B cell (primary cell): ENCODE data around the gene RCOR3. TPM values are rescaled to one million over a fixed set of nuclear protein-coding genes. Genes with fewer than 3 reads are reported as not detected.

ENCODE experiments used
- ATAC-seq: fragments of 200-7000 bp; cut with Tn5 transposase; one replicate; pipeline ENCODE4 v1.10.0; 2021; ENCODE audit warnings: low read depth, mild to moderate bottlenecking, moderate number of reproducible peaks, moderate library complexity
- CTCF ChIA-PET: fragments of 350-600 bp; sonication (Branson Sonifier 250); formaldehyde crosslinking; loops from one replicate; lab custom pipeline; 2021; ENCODE audit warnings: antibody characterized with exemption, inconsistent platforms; lab: Charles Lee
- POLR2A ChIA-PET: fragments of 350-600 bp; sonication (Branson Sonifier 250); formaldehyde crosslinking; loops from one replicate; lab custom pipeline; 2021; ENCODE audit warnings: antibody characterized with exemption; lab: Charles Lee
- DNase-seq: peaks from one replicate; pipeline ENCODE4 v3.0.0; 2013
- H2AFZ ChIP-seq: 2 replicates; pipeline ENCODE4 v1.6.1; 2012; ENCODE audit warnings: mild to moderate bottlenecking, low read depth, low read length; ENCODE audit not compliant: insufficient read depth, poor library complexity, severe bottlenecking
- H3K27ac ChIP-seq, 2 donors: 1 replicate in 1 of 2; 2 replicates in 1 of 2; pipeline ENCODE4 v1.5.1; 2012 to 2013; ENCODE audit warnings: low read length in 2 of 2, mild to moderate bottlenecking in 2 of 2, moderate library complexity in 1 of 2
- H3K27me3 ChIP-seq, 4 experiments: fragments of 200-600 bp in 1 of 4; sonication (generic) in 1 of 4; replicated peaks in 1 of 4; 1 replicate in 2 of 4; 2 replicates in 2 of 4; pipeline versions ENCODE4 v1.6.1 to v1.7.0; 2013 to 2016; ENCODE audit warnings: low read length in 3 of 4, mild to moderate bottlenecking in 2 of 4, mixed read lengths in 1 of 4, moderate library complexity in 1 of 4; ENCODE audit not compliant: insufficient read depth in 4 of 4, control insufficient read depth in 3 of 4; ENCODE audit errors: control extremely low read depth in 1 of 4
- H3K36me3 ChIP-seq, 2 experiments: replicated peaks in 1 of 2; 1 replicate in 1 of 2; 2 replicates in 1 of 2; pipeline versions ENCODE4 v1.6.1 to v1.7.1; 2013; ENCODE audit warnings: low read length in 1 of 2; ENCODE audit not compliant: insufficient read depth in 2 of 2, control insufficient read depth in 1 of 2; ENCODE audit errors: control extremely low read depth in 1 of 2, extremely low read depth in 1 of 2
- H3K4me1 ChIP-seq, 2 donors: fragments of 200-600 bp in 1 of 2; sonication (generic) in 1 of 2; 1 replicate in 1 of 2; 2 replicates in 1 of 2; pipeline versions ENCODE4 v1.5.1 to v1.6.1; 2013 to 2017; ENCODE audit warnings: low read length in 2 of 2; ENCODE audit not compliant: control insufficient read depth in 2 of 2, insufficient read depth in 2 of 2
- H3K4me2 ChIP-seq: replicated peaks from 2 replicates; pipeline ENCODE3; 2012; ENCODE audit warnings: mild to moderate bottlenecking, low read depth, low read length; ENCODE audit not compliant: poor library complexity, severe bottlenecking
- H3K4me3 ChIP-seq, 5 experiments: fragments of 200-600 bp in 1 of 5; sonication (generic) in 1 of 5; 1 replicate in 3 of 5; 2 replicates in 2 of 5; pipeline versions ENCODE4 v1.5.1 to v1.7.0; 2011 to 2016; ENCODE audit warnings: low read length in 4 of 5, mild to moderate bottlenecking in 4 of 5, low read depth in 2 of 5, control low read depth in 1 of 5, moderate library complexity in 1 of 5; ENCODE audit not compliant: insufficient read depth in 1 of 5; ENCODE audit errors: control extremely low read depth in 1 of 5, extremely low read depth in 1 of 5
- H3K79me2 ChIP-seq: fragments of 200-600 bp; sonication (generic); one replicate; pipeline ENCODE4 v1.6.0; 2016; ENCODE audit warnings: low read length; ENCODE audit not compliant: control insufficient read depth, insufficient read depth
- H3K9ac ChIP-seq: fragments of 200-600 bp; sonication (generic); 2 replicates; pipeline ENCODE4 v1.6.1; 2017; ENCODE audit warnings: mild to moderate bottlenecking, low read length, moderate library complexity
- H3K9me3 ChIP-seq, 3 donors: one replicate each; pipeline versions ENCODE4 v1.6.1 to v1.7.1; 2013; ENCODE audit warnings: low read length in 2 of 3; ENCODE audit not compliant: control insufficient read depth in 2 of 3, insufficient read depth in 1 of 3; ENCODE audit errors: control extremely low read depth in 1 of 3
- H4K20me1 ChIP-seq: 2 replicates; pipeline ENCODE4 v1.6.0; 2012; ENCODE audit warnings: mild to moderate bottlenecking, low read length; ENCODE audit not compliant: insufficient read depth, control insufficient read depth, poor library complexity, severe bottlenecking
- H3K27ac Mint-ChIP-seq: one replicate; pipeline ENCODE4 v1.8.0; 2021; ENCODE audit warnings: mixed read lengths
- H3K27me3 Mint-ChIP-seq: one replicate; pipeline ENCODE4 v1.8.0; 2021; ENCODE audit warnings: mixed read lengths
- H3K4me1 Mint-ChIP-seq: one replicate; pipeline ENCODE4 v1.8.0; 2021; ENCODE audit warnings: mixed read lengths
- H3K4me3 Mint-ChIP-seq: one replicate; pipeline ENCODE4 v1.8.0; 2021; ENCODE audit warnings: mixed read lengths
- H3K9me3 Mint-ChIP-seq: one replicate; pipeline ENCODE4 v1.8.0; 2022; ENCODE audit warnings: mixed read lengths; ENCODE audit not compliant: insufficient read depth
- CTCF ChIP-seq: fragments of 200-600 bp; IDR thresholded peaks from one replicate; pipeline ENCODE4 v1.8.0; 2022; ENCODE audit warnings: antibody characterized with exemption, mild to moderate bottlenecking
- EZH2 ChIP-seq: IDR thresholded peaks from 2 replicates; pipeline ENCODE4 v1.6.1; 2012; ENCODE audit warnings: borderline replicate concordance, low read depth, mild to moderate bottlenecking, moderate library complexity, low read length; ENCODE audit not compliant: insufficient read depth, poor library complexity, severe bottlenecking
- whole genome bisulfite sequencing: methylation state at CpG from one replicate; pipeline ENCODE4 v1.1.5; 2013; ENCODE audit warnings: missing lambda C conversion rate; ENCODE audit not compliant: insufficient coverage; 5-methylcytosine and 5-hydroxymethylcytosine counted together
- intact Hi-C: fragments of 100-400 bp; cut with micrococcal nuclease; formaldehyde crosslinking; loops from one replicate; pipeline ENCODE4 v1.10.0; 2022
- polyA plus RNA-seq: library from polyadenylated mRNA; depleted of rRNA; stranded (reverse); fragments of >200 nt; gene quantifications from 2 replicates; pipeline ENCODE4 v1.2.3, GENCODE V29; 2012
- total RNA-seq, 2 donors: library from RNA; stranded (reverse); fragments of 120-200 nt in 1 of 2; gene quantifications; 1 replicate in 1 of 2; 2 replicates in 1 of 2; pipeline versions ENCODE4 v1.2.3 to v1.2.4, GENCODE V29; 2013 to 2022

Gene RCOR3
- total and polyA plus RNA-seq, 2 donors (not counting 1 experiment from before 2014, with no cell fraction given): 42.7 to 120 TPM

DNA sequence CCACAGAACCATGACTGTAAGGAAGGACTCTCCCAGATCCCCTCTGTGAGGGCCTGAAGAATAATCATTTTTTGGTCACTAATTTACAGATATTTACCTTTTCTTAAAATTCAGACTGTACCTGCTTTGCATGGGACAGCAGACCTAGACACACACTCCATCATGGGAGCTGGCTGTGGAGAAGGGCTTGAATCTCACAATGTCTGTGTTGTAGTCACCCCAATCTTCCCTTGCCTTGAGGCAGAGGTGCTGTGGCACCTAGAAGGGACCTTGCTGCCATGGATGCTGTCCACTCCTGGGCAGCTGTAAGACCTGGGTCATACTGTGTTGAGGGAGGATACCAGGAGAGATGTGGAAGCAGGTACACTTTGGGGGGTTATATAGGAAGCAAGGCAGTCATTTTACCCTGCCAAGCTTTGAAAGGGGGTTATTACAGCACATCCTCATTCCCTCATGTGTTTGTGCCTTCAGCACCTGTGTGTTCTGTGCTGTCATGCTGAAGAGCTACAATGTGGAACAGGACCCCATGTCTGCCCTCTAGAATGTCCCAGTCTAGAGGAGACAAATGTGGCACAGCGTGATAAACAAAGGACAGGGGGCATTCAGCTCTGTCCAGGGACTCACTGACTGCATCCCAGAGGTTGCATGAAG is 94.5 kb downstream of the RCOR3 start:
- Mint-ChIP-seq H3K27ac (peak overlapping the region; percentile 91), H3K27me3 (no peaks in the 10 kb centered on the region), H3K9me3 (no peaks in the 10 kb centered on the region), H3K4me3 (peak overlapping the region; percentile 81), H3K4me1 (peaks cover 63% of the 10 kb centered on the region)
- ChIA-PET POLR2A (interaction anchor here (0.8 kb wide), 1 partner anchor 26 kb away, joined by 3 read pairs; no protein-coding TSS in a partner anchor), CTCF (interaction anchor here (0.6 to 6.0 kb wide), 12 partner anchors 10 to 124 kb away, joined by 3 to 88 read pairs (median 4); no protein-coding TSS in a partner anchor)
- H3K27me3 ChIP-seq: no peaks in the 10 kb centered on the region
- WGBS: 0% methylated on average over 1 of the region's 1 CpG
- intact Hi-C loops: loop anchor here (1.0 kb wide), 1 partner anchor 30 kb away; no protein-coding TSS in a partner anchor
- H3K4me3 ChIP-seq: peak overlapping the region in 2 of 5 experiments; percentile 28 to 55
- peak overlapping the region; percentile 23 to 75 for H3K27ac ChIP-seq
- DNase-seq (peak; percentile 21), ATAC-seq (peak; percentile 26)
- H3K9ac ChIP-seq: peak overlapping the region; percentile 41
- peaks cover 84% of the 10 kb centered on the region for H4K20me1 ChIP-seq
- peaks cover 13 to 42% of the 10 kb centered on the region in 2 experiments for H3K36me3 ChIP-seq
- H3K9me3 ChIP-seq: peaks cover 0 to 7% (median 0%) of the 10 kb centered on the region in 3 donors
- no peak for TF ChIP-seq CTCF
- TF ChIP-seq EZH2: no peak
- H3K4me1 ChIP-seq: peaks cover 53 to 54% of the 10 kb centered on the region in 2 donors
- H3K4me2 ChIP-seq: peak overlapping the region; percentile 66
- H2AFZ ChIP-seq: no peak overlapping the region
- H3K79me2 ChIP-seq: peaks cover 80% of the 10 kb centered on the region

DNA sequence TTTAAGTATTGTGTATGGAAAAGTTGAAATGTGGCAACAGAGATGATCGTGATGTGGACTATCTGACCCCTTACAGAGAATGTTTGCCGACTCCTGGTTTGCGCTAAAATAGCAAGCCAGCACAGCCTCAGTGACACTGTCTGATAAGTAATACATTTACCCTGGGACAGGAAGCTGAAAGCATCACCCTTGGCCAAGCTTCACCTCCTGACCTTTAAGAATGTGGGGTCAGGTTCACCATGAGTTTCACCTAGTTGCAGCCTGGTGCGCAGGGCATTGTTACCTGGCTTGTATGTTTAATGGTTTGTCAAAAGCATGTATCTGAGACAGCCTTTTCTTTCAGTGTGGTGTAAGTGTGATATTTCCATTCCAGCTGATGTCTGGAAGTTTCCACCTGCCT is 96.7 kb downstream of the RCOR3 start:
- no peak overlapping the region for H3K4me3 Mint-ChIP-seq
- no peak overlapping the region for H3K27ac ChIP-seq
- TF ChIP-seq CTCF: no peak
- TF ChIP-seq EZH2: no peak

More for the DNA sequence above, 96.7 kb downstream of the RCOR3 start:
- peaks cover 34 to 35% of the 10 kb centered on the region in 2 donors for H3K4me1 ChIP-seq
- no peak overlapping the region for H3K4me3 ChIP-seq
- H2AFZ ChIP-seq: no peak overlapping the region
- POLR2A ChIA-PET: no interaction called here
- H3K4me2 ChIP-seq: no peak overlapping the region
- CTCF ChIA-PET: interaction anchor here (1.3 to 6.0 kb wide), 5 partner anchors 9 to 33 kb away, joined by 4 to 88 read pairs (median 13); partner anchors contain the start of gene TRAF5
- Mint-ChIP-seq H3K4me1 (peaks cover 44% of the 10 kb centered on the region), H3K9me3 (no peaks in the 10 kb centered on the region), H3K27me3 (no peaks in the 10 kb centered on the region), H3K27ac (no peak overlapping the region)
- H3K9ac ChIP-seq: no peak overlapping the region
- 94% methylated on average over 4 of the region's 4 CpGs for WGBS
- H3K79me2 ChIP-seq: peaks cover 58% of the 10 kb centered on the region
- H3K27me3 ChIP-seq: no peaks in the 10 kb centered on the region
- peaks cover 68% of the 10 kb centered on the region for H4K20me1 ChIP-seq
- peaks cover 0 to 7% (median 0%) of the 10 kb centered on the region in 3 donors for H3K9me3 ChIP-seq
- H3K36me3 ChIP-seq: peaks cover 13 to 64% of the 10 kb centered on the region in 2 experiments
- intact Hi-C loops: no loop called here
- DNase-seq (no peak), ATAC-seq (no peak)
